AG10803 (cell line): ENCODE measurements around the gene GK2.

Source experiments
- DNase-seq: peaks from one replicate; pipeline ENCODE4 v3.0.0; 2010; ENCODE audit warnings: low read depth
- H3K4me3 ChIP-seq: 2 replicates; pipeline ENCODE4 v1.5.1; 2011; ENCODE audit warnings: mild to moderate bottlenecking, low read length, control low read depth
- CTCF ChIP-seq: conservative IDR thresholded peaks from 2 replicates; pipeline ENCODE4 v1.5.1; 2011; ENCODE audit warnings: mild to moderate bottlenecking, low read length, control low read depth, inconsistent platforms

GK2 gene

GRCh38 chr4:79395841-79396240 is 12.2 kb downstream of the GK2 start:
- no peak for TF ChIP-seq CTCF
- no peak for DNase-seq

GRCh38 chr4:79390890-79391289 is 17.1 kb downstream of the GK2 start:
- no peak for TF ChIP-seq CTCF
- no peak for DNase-seq
- H3K4me3 ChIP-seq, result no peak overlapping the region

More at GRCh38 chr4:79395841-79396240, 12.2 kb downstream of the GK2 start:
- no peak overlapping the region for H3K4me3 ChIP-seq

DNA sequence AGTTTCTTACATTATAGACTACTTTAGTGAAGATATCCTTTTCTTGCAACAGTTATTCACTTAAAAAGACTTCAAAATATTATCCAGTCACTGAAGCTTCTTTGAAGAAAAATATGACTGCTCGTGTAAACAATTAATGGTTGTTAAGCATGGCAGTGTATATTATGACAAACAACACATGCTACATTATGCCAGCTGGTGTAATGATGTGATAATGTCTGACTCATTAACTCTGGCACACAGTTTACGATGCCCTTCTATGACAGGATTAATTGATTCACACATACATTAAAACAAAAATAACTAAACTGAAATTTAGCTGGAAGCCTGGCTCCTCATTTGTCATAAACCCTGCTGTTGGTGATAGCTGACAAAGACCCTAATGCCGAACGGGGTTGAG is 22.4 kb downstream of the GK2 start:
- no peak for DNase-seq
- TF ChIP-seq CTCF, result no peak
- no peak overlapping the region for H3K4me3 ChIP-seq

- DNase-seq, result no peak
- no peak overlapping the region for H3K4me3 ChIP-seq
- TF ChIP-seq CTCF, result no peak
Observed at GRCh38 chr4:79381161-79381560, 26.9 kb downstream of the GK2 start.

DNA sequence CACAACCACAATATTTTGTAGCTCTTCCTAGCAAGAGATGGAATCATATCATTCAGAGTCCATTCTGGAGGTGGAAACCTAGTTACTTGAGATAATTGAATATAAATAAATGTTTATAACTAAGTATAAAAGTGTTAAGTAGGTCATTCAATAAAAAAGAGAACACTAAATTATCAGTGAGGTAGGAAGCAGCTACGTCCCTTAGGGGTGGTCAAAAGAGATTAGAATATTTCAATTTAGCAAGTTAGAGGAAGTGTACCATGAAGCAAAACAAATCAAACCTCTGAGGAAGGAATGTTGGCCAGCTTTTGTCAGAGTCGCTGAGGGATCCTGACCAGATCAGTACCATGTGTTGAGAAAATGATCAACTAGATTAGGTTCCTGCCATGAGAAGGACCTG is 38.0 kb downstream of the GK2 start:
- no peak for TF ChIP-seq CTCF
- no peak for DNase-seq
- no peak overlapping the region for H3K4me3 ChIP-seq

- H3K4me3 ChIP-seq, result no peak overlapping the region
- no peak for DNase-seq
- TF ChIP-seq CTCF, result no peak
Observed at GRCh38 chr4:79367096-79367495, 40.9 kb downstream of the GK2 start.

- H3K4me3 ChIP-seq, result no peak overlapping the region
- no peak for TF ChIP-seq CTCF
- no peak for DNase-seq
Observed at GRCh38 chr4:79366422-79366821, 41.6 kb downstream of the GK2 start.
